Cerebellar nuclear complex (tissue), 1 donor: ENCODE measurements around the gene SLC24A4.

ENCODE experiments used
- DNase-seq, 2 experiments: peaks; one replicate each; lab custom pipeline; 2025; lab: John Stamatoyannopoulos, UW

The SLC24A4 gene

DNA sequence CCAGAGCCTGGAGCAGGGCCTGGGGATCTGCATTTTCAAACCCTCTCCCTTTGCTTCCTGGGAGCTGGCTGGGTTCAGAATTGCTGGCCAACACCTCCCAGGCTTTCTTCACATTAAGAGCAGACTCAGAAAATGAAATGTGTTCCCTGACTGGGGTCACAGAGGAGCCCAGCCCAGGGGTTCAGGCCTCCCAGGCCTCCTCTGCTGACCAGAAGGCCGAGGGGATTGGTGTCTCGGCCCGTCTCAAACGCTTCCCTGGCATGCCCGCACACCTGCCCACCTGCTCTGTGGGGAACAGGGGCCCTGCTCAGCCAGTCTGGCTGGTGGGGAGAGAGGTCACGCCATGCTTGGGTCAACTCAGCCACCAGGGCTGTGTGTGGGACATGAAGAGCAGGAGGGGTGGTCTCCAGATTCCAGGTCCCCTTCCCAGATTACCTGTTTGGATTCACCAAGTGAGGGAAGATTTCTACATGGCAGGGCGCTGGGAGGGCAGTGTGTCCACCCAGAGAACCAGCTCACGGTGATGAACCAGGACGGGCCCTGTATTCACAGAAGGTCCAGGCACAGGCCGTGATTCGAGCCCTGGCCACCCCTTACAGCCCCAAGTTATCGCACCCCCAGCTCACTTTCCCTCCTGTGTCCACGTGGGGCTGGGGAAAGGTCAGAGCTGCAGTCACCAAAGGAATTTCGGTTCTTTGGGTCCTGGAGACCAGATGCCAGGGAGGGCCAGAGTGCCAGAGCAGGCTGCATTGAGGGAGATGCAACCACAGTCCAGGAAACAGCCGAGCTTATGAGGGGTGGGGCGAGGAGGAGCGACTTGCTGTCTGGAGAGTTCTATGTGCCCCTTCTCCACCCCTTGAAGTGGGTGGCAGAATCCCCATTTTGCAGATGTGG lies 135.4 kb downstream of the SLC24A4 start:
- no peak for DNase-seq

DNA sequence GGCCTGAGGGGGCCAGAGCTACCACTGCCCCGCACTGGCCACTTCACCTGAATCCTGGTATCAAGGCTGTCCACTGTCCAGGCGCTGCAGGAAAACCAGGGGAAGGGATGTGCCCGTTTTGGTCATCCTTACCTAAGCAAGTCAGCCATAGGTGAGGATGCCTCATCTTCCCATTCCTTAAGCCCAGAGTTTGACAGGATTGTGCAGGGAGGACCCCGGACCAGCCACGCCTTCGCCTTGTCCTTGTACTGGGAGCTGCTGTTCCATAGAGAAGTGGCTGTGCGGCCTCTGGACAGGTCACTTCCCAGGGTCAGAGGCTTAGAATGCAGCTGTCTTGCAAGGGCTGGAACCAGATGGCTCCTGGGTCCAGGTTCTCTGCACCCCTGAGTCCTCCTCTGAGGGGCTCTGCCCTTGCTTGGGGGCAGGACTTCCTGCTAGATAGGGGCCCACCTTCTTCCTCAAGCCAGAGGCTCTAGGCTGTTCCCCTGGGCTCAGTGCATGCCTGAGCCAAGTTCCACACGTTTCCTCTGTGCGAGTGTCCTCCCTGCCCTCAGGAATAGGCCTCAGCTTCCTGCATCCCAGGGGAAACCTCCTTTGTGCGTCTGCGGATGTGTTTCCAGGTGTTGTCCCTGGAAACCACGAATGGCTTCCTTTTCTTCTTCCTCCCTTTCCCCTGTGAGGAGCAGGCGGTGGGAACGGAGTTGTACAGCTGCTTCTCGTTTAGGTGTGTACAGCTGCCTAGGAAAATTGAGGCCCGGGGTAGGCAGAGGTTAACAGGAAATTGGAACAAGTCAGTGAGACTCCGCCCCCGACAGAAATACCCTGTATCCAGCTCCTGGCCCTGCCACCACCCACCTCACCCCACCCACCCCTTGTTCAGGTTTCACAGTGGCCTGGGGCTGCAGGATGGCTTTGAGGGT lies 136.3 kb downstream of the SLC24A4 start:
- no peak for DNase-seq

DNA sequence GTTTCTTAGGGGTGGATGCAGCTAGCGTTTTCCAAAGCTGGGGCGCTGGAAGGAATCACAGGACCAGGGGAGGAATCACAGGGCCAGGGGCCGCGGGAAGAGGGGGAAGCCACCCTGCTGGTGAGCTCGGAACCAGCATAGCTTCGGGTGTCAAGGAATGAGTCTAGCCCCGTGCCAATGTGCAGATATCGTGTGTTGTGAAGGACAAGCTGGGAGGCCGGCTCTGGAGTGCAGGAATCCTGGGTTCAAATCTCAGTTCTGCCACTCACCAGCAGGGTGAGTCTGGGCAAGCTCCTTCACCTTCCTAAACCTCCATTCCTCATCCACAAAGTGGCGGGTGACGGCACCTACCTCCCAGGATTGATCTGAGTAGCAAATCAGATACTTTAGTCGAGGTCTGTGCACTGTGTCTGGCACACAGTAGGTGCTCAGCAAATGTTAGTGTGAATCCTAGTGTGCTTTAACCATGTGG lies 137.0 kb downstream of the SLC24A4 start:
- DNase-seq: no peak

DNA sequence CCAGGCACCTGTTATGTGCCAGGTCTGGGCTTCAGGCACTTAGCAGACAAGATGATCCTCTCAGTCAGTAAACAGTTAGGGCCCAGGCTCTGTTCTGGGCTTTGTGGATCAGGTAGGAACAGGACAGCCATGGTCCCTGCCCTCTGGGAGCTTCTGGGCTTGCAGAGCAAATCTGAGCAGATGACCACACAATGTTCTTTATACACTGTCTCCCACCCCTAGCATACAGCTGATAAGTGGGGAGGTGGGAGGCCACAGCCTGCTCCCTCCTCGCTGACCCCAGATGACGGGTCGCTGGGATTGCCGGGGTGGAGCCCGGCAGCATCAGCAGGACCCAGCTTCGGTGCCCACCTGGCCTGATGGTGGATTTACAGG lies 137.6 kb downstream of the SLC24A4 start:
- DNase-seq: no peak

DNA sequence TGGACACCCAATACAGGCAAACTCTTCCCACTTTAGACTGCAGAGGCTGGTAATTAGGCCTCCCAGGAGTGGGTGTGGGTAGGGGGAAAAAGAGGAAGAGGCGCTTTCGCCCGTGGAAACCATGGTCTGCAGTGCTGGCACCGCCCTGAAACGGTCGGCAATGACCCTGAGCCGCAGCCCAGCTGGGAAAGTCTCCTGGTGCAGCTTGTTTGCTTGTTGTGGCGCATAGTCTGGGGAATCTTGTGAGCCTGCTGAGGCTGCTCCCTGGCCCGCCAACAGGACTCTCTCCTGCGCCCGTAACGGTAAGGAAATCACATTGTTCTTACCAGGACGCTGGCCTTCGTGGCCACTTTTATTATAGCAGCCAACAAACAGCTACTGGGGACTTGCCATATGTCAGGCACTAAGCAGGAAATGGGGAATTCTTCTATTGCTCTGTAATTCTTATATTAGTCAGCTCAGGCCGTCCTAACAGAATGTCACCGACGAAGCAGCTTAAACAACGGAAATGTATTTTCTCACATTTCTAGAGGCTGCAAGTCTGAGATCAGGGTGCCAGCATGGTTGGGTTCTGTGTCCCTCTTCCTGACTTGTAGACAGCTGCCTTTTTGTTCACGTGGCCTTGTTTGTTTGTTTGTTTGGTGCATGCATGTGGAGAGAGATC lies 138.1 kb downstream of the SLC24A4 start:
- DNase-seq: no peak

DNA sequence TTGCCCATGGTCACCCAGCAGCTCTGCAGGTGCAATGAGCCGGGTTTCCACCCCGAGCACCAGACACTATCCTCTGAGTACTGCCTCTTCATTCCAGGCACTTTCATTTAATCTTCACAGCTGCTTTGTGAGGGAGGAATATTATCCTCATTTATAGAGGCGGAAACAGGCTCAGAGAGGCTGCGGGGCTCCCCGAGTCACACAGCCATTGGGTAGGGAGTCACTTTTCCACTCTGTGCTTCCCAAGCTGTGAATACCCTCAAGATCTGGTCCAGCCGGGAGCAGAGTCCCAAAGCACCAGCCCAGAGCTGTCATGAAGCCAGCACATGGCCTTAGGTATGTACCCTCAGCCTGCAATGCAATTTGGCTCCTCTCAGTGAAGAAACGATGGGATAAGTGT lies 138.9 kb downstream of the SLC24A4 start:
- DNase-seq: no peak

DNA sequence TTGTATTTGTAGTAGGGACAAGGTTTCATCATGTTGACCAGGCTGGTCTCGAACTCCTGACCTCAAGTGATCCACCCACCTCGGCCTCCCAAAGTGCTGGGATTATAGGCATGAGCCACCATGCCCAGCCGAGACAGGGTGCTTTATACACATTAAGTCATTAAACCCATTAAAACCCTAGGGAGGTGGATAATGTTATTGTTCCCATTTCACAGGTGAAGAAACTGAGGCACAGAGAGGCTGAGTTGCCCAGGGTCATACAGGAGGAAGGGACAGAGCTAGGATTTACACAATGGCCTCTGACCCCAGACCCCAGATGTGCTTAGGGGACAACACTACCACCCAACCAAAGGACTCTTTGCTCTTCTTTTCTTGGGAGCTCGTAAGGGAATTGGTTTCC lies 139.6 kb downstream of the SLC24A4 start:
- no peak for DNase-seq

DNA sequence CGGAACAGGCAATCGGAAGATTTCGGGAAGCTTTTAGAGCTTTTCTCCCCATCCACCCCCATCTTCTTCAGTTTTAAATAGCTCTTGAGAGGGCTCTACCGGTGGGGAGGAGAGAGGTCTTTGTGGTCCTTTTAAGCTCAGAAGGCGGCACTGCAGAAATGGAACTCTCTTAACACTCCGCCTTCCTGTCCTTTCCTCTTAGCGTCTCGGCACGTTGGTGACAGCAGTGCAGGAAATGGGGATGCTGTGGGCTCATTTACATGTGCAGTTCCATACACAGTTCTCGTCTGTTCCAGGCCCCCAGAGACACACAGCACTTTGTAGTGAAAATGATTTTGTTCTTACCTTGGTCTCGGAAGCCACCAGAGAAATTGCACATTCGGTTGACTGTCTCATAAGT lies 140.2 kb downstream of the SLC24A4 start:
- no peak for DNase-seq

DNA sequence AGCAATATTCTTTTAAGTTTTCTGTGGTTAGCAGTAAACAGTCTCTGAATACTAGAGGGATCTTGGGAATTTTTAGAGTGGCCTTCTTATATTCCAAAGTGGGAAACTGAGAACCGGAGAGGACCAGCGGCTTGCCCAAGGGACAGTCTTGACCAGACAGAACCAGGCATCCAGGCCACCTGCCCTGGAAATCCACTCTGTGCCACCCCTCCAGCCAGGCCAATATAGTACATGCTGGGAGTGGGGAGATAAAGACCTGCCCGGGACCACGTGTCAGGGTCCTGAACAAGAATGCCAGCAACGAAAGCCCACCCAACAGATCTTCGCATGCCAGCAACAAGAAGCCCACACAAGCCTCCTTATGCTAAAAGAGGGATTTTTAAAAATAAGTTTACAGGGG lies 141.2 kb downstream of the SLC24A4 start:
- DNase-seq: no peak

DNA sequence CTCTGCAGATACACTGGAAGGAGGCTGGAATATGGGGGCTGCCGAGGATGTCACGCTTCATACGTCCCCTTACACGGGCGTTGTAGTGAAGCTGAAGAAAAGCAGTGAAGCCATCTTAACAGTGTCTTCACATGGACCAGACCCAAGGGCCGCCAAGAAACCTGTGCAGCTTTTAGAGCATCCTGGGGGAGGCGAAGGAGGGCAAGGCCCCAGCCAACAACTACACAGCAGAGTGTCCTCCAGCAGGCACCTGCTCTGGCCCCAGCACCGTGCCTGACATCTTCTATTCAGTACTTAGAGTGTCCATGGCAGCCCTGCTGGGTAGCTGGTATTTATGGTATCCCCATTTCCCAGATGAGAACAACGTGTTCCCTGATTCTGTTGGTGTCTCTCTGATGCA lies 141.8 kb downstream of the SLC24A4 start:
- no peak for DNase-seq

DNA sequence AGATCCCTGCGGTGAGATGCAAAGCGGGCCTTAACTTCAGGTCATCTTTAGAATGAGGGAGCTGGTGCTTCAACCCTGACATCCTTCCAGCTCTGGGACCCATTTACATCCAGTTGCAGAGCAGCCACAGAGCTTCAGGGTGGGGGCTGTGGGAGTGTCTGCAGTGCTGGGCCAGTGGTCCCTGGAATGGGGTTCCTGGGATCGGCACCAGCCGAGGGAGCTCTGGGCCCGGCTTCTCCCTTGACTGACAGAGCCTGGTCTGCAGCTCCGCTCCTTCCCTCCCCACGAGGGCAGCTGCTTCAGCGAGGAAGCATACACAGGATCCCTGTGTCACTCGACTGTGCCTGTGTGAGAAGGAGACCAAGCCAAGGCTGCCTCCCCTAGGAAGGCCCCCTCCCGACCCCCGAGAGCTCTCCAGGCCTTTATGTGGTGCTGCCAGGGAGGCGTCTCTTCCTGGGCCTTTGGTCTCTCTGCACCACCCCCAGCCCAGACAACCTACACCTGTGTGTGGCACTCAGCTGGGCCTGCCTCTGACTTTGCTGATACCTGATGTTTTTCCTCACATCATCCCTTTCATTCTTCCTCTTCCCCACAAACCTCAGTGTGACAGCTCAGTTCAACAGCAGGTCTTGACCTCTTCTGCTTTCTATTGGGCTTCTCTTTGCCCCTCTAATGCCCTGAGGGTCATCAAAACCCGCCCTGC lies 142.5 kb downstream of the SLC24A4 start:
- no peak for DNase-seq

DNA sequence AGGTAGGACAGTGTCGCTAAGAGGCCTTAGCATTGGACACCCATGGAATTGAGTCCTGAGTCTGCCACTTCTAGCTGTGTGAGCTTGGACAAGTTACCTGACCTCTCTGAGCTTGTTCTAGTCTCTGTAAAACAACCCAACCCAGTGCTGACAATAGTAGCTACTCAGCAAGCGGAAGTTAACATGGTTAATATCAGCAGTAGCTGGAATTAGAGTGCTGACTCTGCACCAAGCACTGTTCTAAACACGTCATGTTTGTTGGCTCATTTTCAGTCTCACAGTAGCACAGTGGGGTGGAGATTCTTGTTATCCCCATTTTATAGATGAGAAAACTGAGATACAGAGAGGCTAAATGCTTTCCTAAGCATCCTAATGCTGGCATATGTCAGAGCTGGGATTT lies 143.1 kb downstream of the SLC24A4 start:
- no peak for DNase-seq

DNA sequence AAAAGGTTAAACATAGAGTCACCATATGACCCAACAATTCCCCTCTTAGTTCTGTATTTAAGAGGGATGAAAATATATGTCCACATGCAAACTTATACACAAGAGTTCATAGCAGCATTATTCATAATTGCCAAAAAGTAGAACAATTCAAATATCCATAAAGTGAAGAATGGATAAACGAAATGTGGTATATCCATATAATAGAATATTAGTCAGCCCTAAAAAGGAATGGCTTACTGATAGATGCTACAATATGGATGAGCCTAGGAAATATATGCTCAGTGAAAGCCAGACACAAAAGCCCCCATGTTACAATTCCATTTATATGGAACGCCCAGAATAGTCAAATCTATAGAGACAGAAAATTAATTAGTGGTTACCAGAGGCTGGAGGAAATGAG lies 146.6 kb downstream of the SLC24A4 start:
- no peak for DNase-seq

DNA sequence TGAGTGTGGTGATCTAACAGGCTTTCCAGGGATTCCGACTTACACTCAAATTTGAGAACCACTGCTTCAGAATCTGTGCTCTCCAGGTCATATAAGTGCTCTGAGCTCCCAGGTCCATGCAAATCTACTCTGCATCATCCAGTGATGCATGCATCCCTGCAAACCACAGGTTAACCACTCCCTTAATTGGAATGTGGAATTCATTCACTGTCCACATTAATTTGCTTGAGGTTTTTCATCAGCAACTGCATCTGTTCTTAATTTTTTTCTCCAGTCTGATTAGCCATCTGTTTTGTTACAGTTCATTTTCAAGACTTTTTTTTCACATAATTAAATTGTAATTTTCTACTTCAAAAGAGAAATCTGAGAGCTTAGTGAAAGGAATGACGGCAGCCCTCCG lies 147.2 kb downstream of the SLC24A4 start:
- DNase-seq: no peak

DNA sequence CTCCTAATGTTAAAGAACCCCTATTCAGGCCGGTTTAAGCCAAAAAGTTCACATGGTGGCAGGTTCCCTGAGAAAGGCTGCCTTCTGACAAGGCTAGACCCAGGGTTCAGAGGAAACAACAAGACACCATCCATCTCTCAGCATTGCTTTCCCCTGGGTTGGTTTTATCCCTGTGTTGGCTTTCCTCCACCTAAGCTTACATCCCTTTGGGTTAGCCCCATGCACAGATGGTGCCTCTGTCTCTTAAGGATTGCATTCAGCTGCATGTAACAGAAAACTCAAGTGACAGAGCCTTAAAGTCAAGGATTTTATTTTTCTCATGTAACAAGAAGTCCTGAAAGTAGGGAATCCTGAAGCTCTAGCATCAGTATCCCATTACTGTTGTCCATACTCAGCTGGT lies 147.8 kb downstream of the SLC24A4 start:
- DNase-seq: no peak

DNA sequence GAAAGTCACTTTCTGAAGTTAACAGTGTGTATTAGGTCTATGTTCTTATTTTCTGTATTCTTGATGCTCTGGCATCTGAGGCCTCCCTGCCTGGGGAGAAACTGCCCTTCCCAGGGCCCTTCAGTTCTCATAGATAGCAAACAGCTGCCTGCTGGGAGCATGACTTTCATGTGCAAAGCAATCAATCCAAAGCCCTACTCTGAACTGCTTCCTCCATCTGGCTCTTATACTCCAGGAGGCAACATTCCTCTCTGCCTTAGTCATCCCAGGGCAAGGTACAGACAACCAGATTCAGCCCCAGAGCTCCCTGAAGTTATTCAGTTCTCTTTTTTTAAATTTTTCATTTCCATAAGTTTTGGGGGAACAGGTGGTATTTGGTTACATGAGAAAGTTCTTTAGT lies 149.0 kb downstream of the SLC24A4 start:
- DNase-seq: no peak

DNA sequence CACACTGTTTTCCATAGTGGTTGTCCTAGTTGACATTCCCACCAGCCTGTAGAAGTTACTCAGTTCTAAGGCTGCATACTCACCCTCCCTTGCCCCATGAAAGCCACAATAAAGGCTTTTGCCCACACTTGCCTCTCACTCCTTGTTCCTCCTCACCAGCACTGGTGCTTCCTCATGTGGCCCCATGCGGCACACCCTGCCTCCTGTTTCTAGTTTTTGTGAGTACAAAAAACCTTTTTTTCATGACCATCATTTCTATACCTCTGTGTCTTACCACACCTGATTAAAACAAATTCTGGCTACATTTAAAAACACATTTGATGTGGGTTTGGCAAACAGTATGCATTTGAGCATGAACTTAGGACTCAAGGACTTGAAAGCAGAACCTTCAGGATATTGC lies 149.9 kb downstream of the SLC24A4 start:
- DNase-seq: no peak

DNA sequence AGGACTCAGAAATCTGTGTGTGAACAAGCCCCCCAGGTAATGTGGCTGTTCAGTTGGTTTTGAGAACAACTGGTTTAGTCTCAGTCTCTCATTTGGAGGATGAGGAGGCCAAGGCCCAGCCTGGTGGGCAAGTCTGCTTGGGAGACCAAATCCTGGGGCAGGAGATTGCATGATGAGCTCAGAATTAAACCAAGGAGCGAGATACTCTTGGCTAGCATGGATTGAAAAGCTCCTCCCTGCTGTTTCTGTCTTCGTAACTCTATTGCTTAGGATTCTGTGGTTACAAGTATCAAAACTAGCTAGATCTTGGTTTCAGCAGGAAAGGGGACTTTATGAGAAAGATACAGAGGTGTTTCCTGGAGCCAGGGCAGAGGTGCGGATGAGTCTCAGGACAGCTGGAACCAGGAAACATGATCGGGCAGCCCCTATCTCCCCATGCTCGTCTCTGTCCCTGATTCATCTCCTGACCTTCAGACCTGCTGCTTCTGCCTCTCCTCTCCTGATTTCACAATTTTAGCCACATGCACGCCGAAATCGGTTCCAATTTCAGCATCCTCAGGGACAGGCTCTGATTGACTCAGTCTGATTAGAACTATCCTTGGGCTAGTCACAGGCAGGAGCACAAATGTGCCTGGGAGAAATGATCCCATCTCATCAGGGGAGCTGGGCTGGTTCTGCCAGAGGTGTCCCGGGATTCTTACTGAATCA lies 150.4 kb downstream of the SLC24A4 start:
- DNase-seq: no peak

DNA sequence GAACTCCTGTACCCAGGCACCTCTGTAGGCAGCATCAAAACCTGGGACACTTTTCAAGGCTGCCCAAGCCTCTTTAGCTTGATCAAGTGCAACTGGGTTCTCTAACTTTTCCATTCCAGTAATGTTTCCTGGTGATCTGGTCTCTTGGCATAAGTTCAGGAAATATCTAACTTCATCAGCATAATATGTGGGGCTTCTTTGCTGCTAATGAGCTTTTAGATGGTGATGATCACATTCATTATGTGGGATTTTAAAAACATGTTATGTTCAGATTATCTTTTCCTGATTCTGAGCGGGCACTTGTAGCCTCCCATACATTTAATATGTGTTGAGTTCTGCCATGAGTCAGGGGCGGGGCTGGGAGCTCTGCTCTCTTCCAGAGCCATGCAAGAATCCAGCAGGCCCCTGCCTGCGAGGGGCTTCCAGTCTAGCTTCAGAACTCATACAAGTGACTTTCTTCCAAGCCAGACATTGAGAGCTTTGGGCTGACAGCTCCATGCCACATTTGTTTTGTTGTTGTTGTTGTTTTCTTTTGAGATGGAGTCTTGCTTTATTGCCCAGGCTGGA lies 151.1 kb downstream of the SLC24A4 start:
- DNase-seq: no peak

DNA sequence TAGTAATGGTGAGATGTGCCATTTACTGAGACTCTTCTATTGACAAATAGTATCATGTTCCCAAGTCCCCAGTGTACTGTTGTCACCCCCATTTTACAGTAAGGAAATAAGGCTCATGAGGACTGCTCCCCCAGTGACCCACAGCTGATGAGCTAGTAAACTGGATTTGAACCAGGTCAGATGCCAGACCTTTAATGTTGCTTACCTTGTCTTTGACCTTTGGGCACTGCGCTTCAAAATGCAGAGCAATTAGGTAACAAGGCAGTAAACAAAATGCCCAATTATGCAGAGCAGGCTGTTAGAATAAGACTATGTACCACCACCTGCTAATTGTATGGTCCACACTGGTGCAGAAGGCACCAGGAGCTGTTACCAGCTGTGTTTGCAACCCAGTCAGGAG lies 152.1 kb downstream of the SLC24A4 start:
- DNase-seq: no peak
